Measurements from ENCODE around the gene ADGRL1. TPM values are rescaled to one million over a fixed set of nuclear protein-coding genes. Genes with fewer than 3 reads are reported as not detected.

ADGRL1 gene
- total and polyA plus RNA-seq, 2 of the 8 experiments (the other 6 are each of a cell fraction or from before 2014, with no cell fraction given): 95.6 to 112 TPM

DNA sequence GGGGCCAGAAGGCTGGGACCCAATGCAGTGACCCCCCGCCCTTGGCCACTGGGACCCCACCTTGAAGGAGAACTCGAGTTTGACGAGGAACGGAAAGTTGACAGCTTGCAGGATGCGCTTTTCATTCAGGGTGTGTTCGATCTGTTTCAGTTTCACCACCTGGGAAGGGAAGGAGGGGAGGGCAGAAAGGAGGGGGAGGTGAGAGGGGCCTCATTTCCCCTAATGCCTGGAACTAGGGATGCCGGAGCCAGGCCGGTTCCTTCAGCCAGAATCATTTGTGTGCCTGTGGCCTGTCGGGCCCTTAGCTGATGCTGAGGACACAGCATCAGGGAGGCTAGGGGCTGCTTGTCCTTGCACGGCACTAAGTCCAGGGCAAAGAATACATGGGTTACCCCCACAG, 103.2 kb downstream of the ADGRL1 start:
- no peak overlapping the region for H2BK20ac ChIP-seq (ENCODE audit: low read length)
- no peak overlapping the region for H2BK120ac ChIP-seq (replicated peaks; ENCODE audit: low read depth, low read length)
- no peak overlapping the region for H4K5ac ChIP-seq (ENCODE audit: insufficient read length, low read depth, low read length)
- CTCF ChIA-PET (ENCODE audit: partially characterized antibody): interaction anchor here (0.5 to 5.3 kb wide), 9 partner anchors 8 to 48 kb away, joined by 3 to 40 read pairs (median 3); a partner anchor contains a TSS
- H3K27me3 ChIP-seq (replicated peaks in 1 of 4; ENCODE audit: control insufficient read depth in 3 of 4, extremely low read depth in 1 of 4, insufficient read depth in 3 of 4, low read length in 3 of 4): no peaks in the 10 kb centered on the region
- no peak overlapping the region for H2BK15ac ChIP-seq (ENCODE audit: low read length)
- POLR2A ChIA-PET (ENCODE audit: partially characterized antibody): interaction anchor here (1.2 to 2.1 kb wide), 5 partner anchors 9 to 34 kb away, joined by 3 to 6 read pairs (median 4); a partner anchor contains a TSS
- no peak overlapping the region for H3K9ac ChIP-seq (replicated peaks in 1 of 4; ENCODE audit: extremely low read depth in 1 of 4, low read depth in 3 of 4, low read length in 3 of 4)
- FAIRE-seq (no peak), DNase-seq (ENCODE audit: low read depth in 1 of 2, low spot score in 2 of 2) (no peak)
- H3K36me3 ChIP-seq (ENCODE audit: control insufficient read depth in 2 of 4, insufficient read depth in 4 of 4, low read length in 3 of 4): no peaks in the 10 kb centered on the region
- H3K56ac ChIP-seq (replicated peaks; ENCODE audit: insufficient read length, low read depth, low read length): no peak overlapping the region
- WGBS, 2 experiments (ENCODE audit: extremely low coverage in 1 of 2, insufficient coverage in 1 of 2, insufficient read length in 1 of 2, insufficient replicate concordance in 2 of 2, low coverage in 1 of 2, low lambda C conversion rate in 2 of 2, missing lambda C conversion rate in 1 of 2): 90% methylated on average over 10 of the region's 10 CpGs; no CpG with 5 or more reads in 1 of the 2 experiments
- H3K4me3 ChIP-seq (ENCODE audit: extremely low read depth in 1 of 4, insufficient read depth in 2 of 4, low read depth in 3 of 4, low read length in 4 of 4): no peak overlapping the region
- H4K20me1 ChIP-seq (replicated peaks in 1 of 2; ENCODE audit: control insufficient read depth in 1 of 2, insufficient read depth in 2 of 2, low read length in 2 of 2): peaks cover under 1 to 4% of the 10 kb centered on the region in 2 experiments
- H3K23me2 ChIP-seq (ENCODE audit: low read depth, low read length): no peaks in the 10 kb centered on the region
- no peaks in the 10 kb centered on the region for H3K4me1 ChIP-seq (replicated peaks in 1 of 4; ENCODE audit: control insufficient read depth in 3 of 4, insufficient read depth in 4 of 4, low read length in 3 of 4)
- no peak overlapping the region for H3K27ac ChIP-seq (ENCODE audit: low read depth, low read length)
- no peaks in the 10 kb centered on the region for H3K79me1 ChIP-seq (ENCODE audit: low read depth, low read length)
- H3K23ac ChIP-seq (ENCODE audit: insufficient read length): no peak overlapping the region
- H3K14ac ChIP-seq (ENCODE audit: insufficient read length): no peak overlapping the region
- no peak overlapping the region for H3K18ac ChIP-seq (ENCODE audit: extremely low read depth, low read length)
- no peaks in the 10 kb centered on the region for H3K79me2 ChIP-seq (ENCODE audit: control insufficient read depth in 1 of 2, insufficient read depth in 2 of 2, low read length in 2 of 2)
- TF ChIP-seq SP4 (IDR thresholded peaks at IDR 0.05; ENCODE audit: low read length) (no peak), EZH2 (IDR thresholded peaks at IDR 0.05; ENCODE audit: low read depth, low read length, severe bottlenecking) (no peak), SIN3A (conservative IDR thresholded peaks at IDR 0.05 in 1 of 2, IDR thresholded peaks at IDR 0.05 in 1 of 2; ENCODE audit: low read depth in 1 of 2, low read length in 2 of 2) (no peak), BACH1 (IDR thresholded peaks at IDR 0.05; ENCODE audit: low read length) (no peak), BRCA1 (IDR thresholded peaks at IDR 0.05; ENCODE audit: low read depth, low read length) (no peak), EGR1 (IDR thresholded peaks at IDR 0.05; ENCODE audit: borderline replicate concordance, low read depth, low read length) (no peak), ZNF274 (IDR thresholded peaks at IDR 0.05; ENCODE audit: borderline replicate concordance, extremely low read depth, low read length) (no peak), ASH2L (IDR thresholded peaks at IDR 0.05; ENCODE audit: low read length) (no peak), CTBP2 (IDR thresholded peaks at IDR 0.05; ENCODE audit: borderline replicate concordance, insufficient read depth, insufficient read length, low read length) (no peak), POU5F1 (IDR thresholded peaks at IDR 0.05; ENCODE audit: low read depth, low read length) (no peak), PHF8 (conservative IDR thresholded peaks at IDR 0.05; ENCODE audit: low read depth, low read length) (no peak), CBX8 (IDR thresholded peaks at IDR 0.05; ENCODE audit: borderline replicate concordance, low read depth, low read length) (no peak), POLR2AphosphoS5 (IDR thresholded peaks at IDR 0.05; ENCODE audit: low read depth, low read length) (no peak), KDM1A (IDR thresholded peaks at IDR 0.05; ENCODE audit: borderline replicate concordance, low read length) (no peak)
- no peak overlapping the region for H2AK5ac ChIP-seq (ENCODE audit: low read depth, low read length)
- H4K91ac ChIP-seq (replicated peaks; ENCODE audit: insufficient read length, low read length): no peak overlapping the region
- H2BK5ac ChIP-seq (ENCODE audit: low read depth, low read length): no peak overlapping the region
- H3K9me3 ChIP-seq (ENCODE audit: insufficient read depth in 2 of 2, low read depth in 1 of 2, low read length in 1 of 2): no peaks in the 10 kb centered on the region
- H2BK12ac ChIP-seq (ENCODE audit: low read depth, low read length): no peak overlapping the region
- no peak overlapping the region for H3K4me2 ChIP-seq (ENCODE audit: insufficient read depth in 1 of 2, low read depth in 2 of 2, low read length in 2 of 2)
- H3K4ac ChIP-seq (replicated peaks; ENCODE audit: insufficient read length, low read depth, low read length): no peak overlapping the region
- H4K8ac ChIP-seq (ENCODE audit: extremely low read depth, insufficient read depth, low read length): no peak overlapping the region
- H2AFZ ChIP-seq (ENCODE audit: low read length): no peak overlapping the region
